SK-N-SH (cell line): ENCODE results near the gene MTF1. TPM values are rescaled to one million over a fixed set of nuclear protein-coding genes. Genes with fewer than 3 reads are reported as not detected.

ENCODE experiments used
- CTCF ChIA-PET: fragments of 300-600, 350-600 bp; formaldehyde crosslinking; extraction: SDS; loops from one replicate; lab custom pipeline; 2021; lab: Yijun Ruan, JAX
- POLR2A ChIA-PET: fragments of 350-600 bp; sonication (Branson Sonifier 250); formaldehyde crosslinking; extraction: SDS; loops from one replicate; lab custom pipeline; 2020; ENCODE audit warnings: antibody characterized with exemption, inconsistent platforms; lab: Yijun Ruan, JAX
- DNase-seq: peaks from one replicate; pipeline ENCODE4 v3.0.0; 2012
- H2AFZ ChIP-seq: fragments of 200-600 bp; sonication (generic); 2 replicates; pipeline ENCODE4 v1.8.1; 2016; ENCODE audit warnings: antibody characterized with exemption, mild to moderate bottlenecking, low read depth
- H3F3A ChIP-seq: fragments of 200-600 bp; sonication (generic); replicated peaks from 2 replicates; pipeline ENCODE3; 2016; ENCODE audit warnings: antibody characterized with exemption, mild to moderate bottlenecking; ENCODE audit not compliant: insufficient read depth
- H3K27ac ChIP-seq, 2 experiments: fragments of 200-500 bp in 1 of 2; fragments of 200-600 bp in 1 of 2; sonication (Bioruptor generic) in 1 of 2; sonication (generic), shearing (Covaris generic) in 1 of 2; 2 replicates each; pipeline versions ENCODE4 v1.5.1 to v1.6.1; 2014 to 2016; ENCODE audit warnings: low read depth in 2 of 2, inconsistent platforms in 1 of 2, low read length in 1 of 2, mild to moderate bottlenecking in 1 of 2, mixed read lengths in 1 of 2
- H3K27me3 ChIP-seq: fragments of 200-600 bp; sonication (generic), shearing (Covaris generic); 2 replicates; pipeline ENCODE4 v1.6.1; 2016; ENCODE audit warnings: mixed run types; ENCODE audit not compliant: insufficient read depth
- H3K36me3 ChIP-seq, 2 experiments: fragments of 200-500 bp in 1 of 2; fragments of 200-600 bp in 1 of 2; sonication (Bioruptor generic) in 1 of 2; sonication (generic) in 1 of 2; replicated peaks in 1 of 2; 2 replicates each; pipeline versions ENCODE3 to v1.5.1; 2014 to 2016; ENCODE audit warnings: low read length in 1 of 2, mild to moderate bottlenecking in 1 of 2; ENCODE audit not compliant: insufficient read depth in 2 of 2, control insufficient read depth in 1 of 2
- H3K4me1 ChIP-seq, 2 experiments: fragments of 200-500 bp in 1 of 2; fragments of 200-600 bp in 1 of 2; sonication (Bioruptor generic) in 1 of 2; sonication (generic), shearing (Covaris generic) in 1 of 2; 2 replicates each; pipeline versions ENCODE4 v1.5.1 to v1.6.1; 2014 to 2016; ENCODE audit warnings: low read depth in 1 of 2, low read length in 1 of 2, mixed run types in 1 of 2; ENCODE audit not compliant: insufficient read depth in 2 of 2, control insufficient read depth in 1 of 2
- H3K4me2 ChIP-seq: fragments of 200-600 bp; sonication (generic), shearing (Covaris generic); 2 replicates; pipeline ENCODE4 v1.6.1; 2017; ENCODE audit warnings: mixed run types
- H3K4me3 ChIP-seq, 2 experiments: fragments of 200-500 bp in 1 of 2; fragments of 200-600 bp in 1 of 2; sonication (Bioruptor generic) in 1 of 2; sonication (generic), shearing (Covaris generic) in 1 of 2; 2 replicates each; pipeline versions ENCODE4 v1.5.1 to v1.8.1; 2014 to 2016; ENCODE audit warnings: low read depth in 2 of 2, inconsistent platforms in 1 of 2, low read length in 1 of 2, mild to moderate bottlenecking in 1 of 2, mixed read lengths in 1 of 2, moderate library complexity in 1 of 2
- H3K79me2 ChIP-seq: fragments of 200-600 bp; sonication (generic); 2 replicates; pipeline ENCODE4 v1.8.1; 2017; ENCODE audit warnings: mild to moderate bottlenecking; ENCODE audit not compliant: insufficient read depth
- H3K9ac ChIP-seq: fragments of 200-600 bp; sonication (generic); 2 replicates; pipeline ENCODE4 v1.6.1; 2017; ENCODE audit warnings: mixed run types
- H3K9me2 ChIP-seq: fragments of 200-600 bp; sonication (generic); 2 replicates; pipeline ENCODE4 v1.6.1; 2017; ENCODE audit warnings: mixed run types
- H3K9me3 ChIP-seq: fragments of 200-600 bp; sonication (generic); 2 replicates; pipeline ENCODE4 v1.6.1; 2017; ENCODE audit warnings: mixed run types, mild to moderate bottlenecking, moderate library complexity
- H4K20me1 ChIP-seq: fragments of 200-600 bp; sonication (generic); 2 replicates; pipeline ENCODE4 v1.6.1; 2017; ENCODE audit warnings: mild to moderate bottlenecking, mixed run types; ENCODE audit not compliant: insufficient read depth
- FOSL2 ChIP-seq: IDR thresholded peaks from 2 replicates; pipeline ENCODE4 v1.4.0; 2012; ENCODE audit warnings: low read depth, mild to moderate bottlenecking, moderate library complexity, borderline replicate concordance
- GATA2 ChIP-seq: sonication (generic); formaldehyde crosslinking; IDR thresholded peaks from 2 replicates; pipeline ENCODE4 v1.5.0; 2020; ENCODE audit warnings: mild to moderate bottlenecking, missing genetic modification reagents
- MAX ChIP-seq: IDR thresholded peaks from 2 replicates; pipeline ENCODE4 v1.4.0; 2012; ENCODE audit warnings: low read depth
- MEF2A ChIP-seq: IDR thresholded peaks from 2 replicates; pipeline ENCODE4 v1.4.0; 2012; ENCODE audit warnings: low read depth, borderline replicate concordance
- MXI1 ChIP-seq: IDR thresholded peaks from 2 replicates; pipeline ENCODE4 v1.6.1; 2012; ENCODE audit warnings: mild to moderate bottlenecking, low read depth, low read length, improper control_type of control experiment
- NFIC ChIP-seq: IDR thresholded peaks from 2 replicates; pipeline ENCODE4 v1.4.0; 2012; ENCODE audit warnings: borderline replicate concordance
- NRF1 ChIP-seq: IDR thresholded peaks from 2 replicates; pipeline ENCODE4 v1.6.1; 2012; ENCODE audit warnings: low read depth, mild to moderate bottlenecking, low read length
- PBX3 ChIP-seq: IDR thresholded peaks from 2 replicates; pipeline ENCODE4; 2012
- RCOR1 ChIP-seq: fragments of 150-350 bp; IDR thresholded peaks from 2 replicates; pipeline ENCODE4 v1.6.1; 2017; ENCODE audit warnings: antibody characterized with exemption, low read length
- REST ChIP-seq: IDR thresholded peaks from 2 replicates; pipeline ENCODE4 v1.6.1; 2012; ENCODE audit warnings: mild to moderate bottlenecking, low read depth, low read length, moderate library complexity
- RXRA ChIP-seq: IDR thresholded peaks from 2 replicates; pipeline ENCODE4 v1.4.0; 2012; ENCODE audit warnings: low read depth, mild to moderate bottlenecking, borderline replicate concordance
- SMC3 ChIP-seq: IDR thresholded peaks from 2 replicates; pipeline ENCODE4 v1.6.1; 2012; ENCODE audit warnings: low read depth, low read length, improper control_type of control experiment
- TAF1 ChIP-seq: IDR thresholded peaks from 2 replicates; pipeline ENCODE4 v1.6.1; 2012; ENCODE audit warnings: low read depth, mild to moderate bottlenecking, low read length, moderate library complexity, borderline replicate concordance
- TEAD4 ChIP-seq: IDR thresholded peaks from 2 replicates; pipeline ENCODE4 v1.4.0; 2012; ENCODE audit warnings: mild to moderate bottlenecking, borderline replicate concordance; ENCODE audit not compliant: insufficient read depth
- YY1 ChIP-seq: IDR thresholded peaks from 2 replicates; pipeline ENCODE4 v1.4.0; 2012; ENCODE audit warnings: low read depth, mild to moderate bottlenecking
- whole genome bisulfite sequencing: methylation state at CpG from one replicate; pipeline ENCODE4 v1.1.6; 2017; ENCODE audit warnings: low lambda C conversion rate; 5-methylcytosine and 5-hydroxymethylcytosine counted together
- polyA plus RNA-seq, 3 experiments: library from polyadenylated mRNA; depleted of rRNA; stranded (reverse); fragments of >200 nt; gene quantifications; 2 replicates each; pipeline ENCODE4 v1.2.3, GENCODE V29; 2012

Gene MTF1
- polyA plus RNA-seq, 1 of the 3 experiments (the other 2 are of a cell fraction) = 5.0 TPM

- H3K27ac ChIP-seq = no peak overlapping the region
- no peak for DNase-seq
Observed at GRCh38 chr1:37822906-37823815, 36.2 kb downstream of the MTF1 start.

More at GRCh38 chr1:37822906-37823815, 36.2 kb downstream of the MTF1 start:
- TF ChIP-seq YY1 (no peak), REST (no peak), FOSL2 (no peak), MAX (no peak), TAF1 (no peak), MXI1 (no peak), RCOR1 (no peak), GATA2 (CRISPR knock-in tag) (no peak), MEF2A (no peak), PBX3 (no peak), NRF1 (no peak), TEAD4 (no peak), RXRA (no peak), NFIC (no peak), SMC3 (no peak)
- no peak overlapping the region for H3K4me2 ChIP-seq
- no peaks in the 10 kb centered on the region for H3K27me3 ChIP-seq
- ChIA-PET CTCF (interaction anchor here (0.7 to 2.3 kb wide), 3 partner anchors 9 to 68 kb away, joined by 3 to 8 read pairs (median 4); partner anchors contain the start of gene MTF1), POLR2A (interaction anchor here (0.9 kb wide), 1 partner anchor 15 kb away, joined by 5 read pairs; the partner anchor contains the start of genes C1orf122 and YRDC)
- H3F3A ChIP-seq = peaks cover 5% of the 10 kb centered on the region
- H3K4me3 ChIP-seq = no peak overlapping the region
- no peaks in the 10 kb centered on the region for H3K9me3 ChIP-seq
- H3K9ac ChIP-seq = no peak overlapping the region
- H3K36me3 ChIP-seq = peaks cover 46% of the 10 kb centered on the region in 2 experiments
- no peaks in the 10 kb centered on the region for H4K20me1 ChIP-seq
- H3K79me2 ChIP-seq = peaks cover 3% of the 10 kb centered on the region; the same call in 1 of the 2 replicates
- 88% methylated on average over 9 of the region's 9 CpGs for WGBS
- no peaks in the 10 kb centered on the region for H3K4me1 ChIP-seq
- no peaks in the 10 kb centered on the region for H3K9me2 ChIP-seq
- H2AFZ ChIP-seq = no peak overlapping the region
